ENCODE results near the gene ZNF385C.

GRCh38 chr17:42025936-42026335, 72.3 kb downstream of the ZNF385C start:
- TF ChIP-seq POLR2A (IDR thresholded peaks at IDR 0.05) = no peak
- TF ChIP-seq CTCF (IDR thresholded peaks at IDR 0.05) = no peak

Measured in esophagus squamous epithelium (tissue), 4 donors.